Immature natural killer cell (primary cell): Measurements from ENCODE around the gene RSPRY1. TPM values are rescaled to one million over a fixed set of nuclear protein-coding genes. Genes with fewer than 3 reads are reported as not detected.
A peak's percentile ranks its signal among the peaks of the same experiment; 100 is the strongest.

ENCODE experiments used
- DNase-seq, 3 donors: peaks; one replicate each; pipeline ENCODE4 v3.0.0; 2022; ENCODE audit warnings: mixed read lengths in 1 of 3
- H3K27ac Mint-ChIP-seq, 6 donors: one replicate each; pipeline ENCODE4 v1.8.0; 2020; ENCODE audit warnings: mixed read lengths in 6 of 6, mild to moderate bottlenecking in 5 of 6, inconsistent platforms in 4 of 6, moderate library complexity in 3 of 6
- H3K27me3 Mint-ChIP-seq, 3 donors: one replicate each; pipeline ENCODE4 v1.8.0; 2020 to 2021; ENCODE audit warnings: low read depth in 3 of 3, mild to moderate bottlenecking in 3 of 3, mixed read lengths in 3 of 3, moderate library complexity in 3 of 3, inconsistent platforms in 1 of 3
- H3K36me3 Mint-ChIP-seq, 3 donors: one replicate each; pipeline ENCODE4 v1.8.0; 2020; ENCODE audit warnings: mixed read lengths in 3 of 3, inconsistent platforms in 2 of 3, mild to moderate bottlenecking in 2 of 3
- H3K4me1 Mint-ChIP-seq, 2 donors: one replicate each; pipeline ENCODE4 v1.8.0; 2020; ENCODE audit warnings: inconsistent platforms in 2 of 2, mild to moderate bottlenecking in 2 of 2, mixed read lengths in 2 of 2, moderate library complexity in 1 of 2
- H3K4me3 Mint-ChIP-seq, 5 donors: one replicate each; pipeline ENCODE4 v1.8.0; 2020; ENCODE audit warnings: mild to moderate bottlenecking in 5 of 5, mixed read lengths in 5 of 5, inconsistent platforms in 3 of 5, moderate library complexity in 3 of 5
- H3K9me3 Mint-ChIP-seq, 6 donors: one replicate each; pipeline ENCODE4 v1.8.0; 2020; ENCODE audit warnings: mild to moderate bottlenecking in 6 of 6, mixed read lengths in 6 of 6, inconsistent platforms in 4 of 6, moderate library complexity in 3 of 6
- polyA plus RNA-seq, 3 donors: library from polyadenylated mRNA; unstranded; fragments of 300-500 nt; fragmentation: Illumina TruSeq; gene quantifications; one replicate each; pipeline ENCODE4 v1.2.3, GENCODE V29; 2021

RSPRY1 gene
- polyA plus RNA-seq, 3 donors from 2014 or later: 22.5 to 31.8 (median 24.7) TPM

DNA sequence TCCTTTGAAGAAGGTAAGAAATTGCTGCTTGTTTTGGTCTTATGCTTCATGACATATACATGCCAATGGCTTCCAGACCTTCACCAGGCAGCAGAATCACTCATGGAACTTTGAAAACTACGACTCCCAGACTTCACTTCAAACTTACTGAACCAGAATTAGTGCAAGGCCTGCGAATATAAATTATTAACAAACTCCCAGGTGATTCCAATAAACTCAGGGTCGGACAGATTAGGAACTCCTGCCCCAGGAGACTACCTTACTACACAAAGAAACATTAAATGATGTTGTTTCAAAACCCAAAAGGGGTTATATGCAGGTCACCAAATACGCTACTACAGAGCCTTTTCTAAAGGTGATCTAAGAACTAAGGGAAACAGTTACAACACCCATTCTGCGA lies 20.6 kb upstream of the RSPRY1 start:
- Mint-ChIP-seq H3K36me3 (peaks cover 17 to 40% (median 18%) of the 10 kb centered on the region in 3 donors), H3K27ac (no peak overlapping the region), H3K9me3 (no peaks in the 10 kb centered on the region), H3K4me1 (peaks cover 2 to 6% of the 10 kb centered on the region in 2 donors), H3K4me3 (no peak overlapping the region), H3K27me3 (no peaks in the 10 kb centered on the region)
- no peak for DNase-seq

DNA sequence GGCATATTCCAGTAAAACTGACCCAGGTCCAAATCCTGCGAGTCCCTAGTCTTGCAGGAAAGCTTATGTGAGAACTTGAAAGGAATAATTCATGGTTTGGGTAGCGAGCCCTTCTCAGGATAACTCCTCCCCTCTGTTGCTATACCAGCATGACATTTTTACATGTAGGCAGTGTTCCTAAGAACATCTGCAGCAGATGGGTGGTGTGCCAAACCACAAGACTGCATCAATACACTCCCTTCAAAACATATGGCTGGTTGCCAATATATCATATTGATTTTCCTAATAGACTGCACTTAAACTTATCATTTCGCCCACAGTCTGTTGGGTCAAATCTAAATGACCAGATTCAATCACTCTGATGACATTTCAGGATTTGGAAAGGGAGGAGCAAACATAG lies 20.2 kb upstream of the RSPRY1 start:
- no peak overlapping the region for H3K27ac Mint-ChIP-seq
- H3K4me3 Mint-ChIP-seq: no peak overlapping the region
- H3K9me3 Mint-ChIP-seq: no peaks in the 10 kb centered on the region
- H3K4me1 Mint-ChIP-seq: peaks cover 2 to 6% of the 10 kb centered on the region in 2 donors
- no peaks in the 10 kb centered on the region for H3K27me3 Mint-ChIP-seq
- peaks cover 14 to 38% (median 16%) of the 10 kb centered on the region in 3 donors for H3K36me3 Mint-ChIP-seq
- no peak for DNase-seq

DNA sequence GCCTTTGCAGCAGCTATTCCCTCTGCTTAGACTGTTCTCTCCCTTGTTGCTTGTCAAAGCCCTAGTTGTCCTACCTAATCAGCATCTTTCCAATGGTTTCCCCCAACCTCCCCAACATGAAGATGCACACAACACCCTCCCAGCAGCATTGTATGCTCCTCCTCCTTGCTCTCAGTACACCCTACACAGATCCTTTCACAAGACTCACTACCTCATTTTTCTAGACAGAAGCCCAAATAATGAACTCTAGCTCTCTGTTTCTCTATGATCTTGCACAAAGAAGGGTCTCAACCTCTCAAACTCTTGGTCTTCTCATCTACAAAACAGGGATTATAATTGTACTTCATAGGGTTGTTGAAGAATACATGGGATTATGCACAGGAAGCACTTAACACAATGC lies 19.7 kb upstream of the RSPRY1 start:
- Mint-ChIP-seq H3K4me1 (peaks cover 2 to 6% of the 10 kb centered on the region in 2 donors), H3K9me3 (no peaks in the 10 kb centered on the region), H3K27me3 (no peaks in the 10 kb centered on the region), H3K27ac (peak overlapping the region in 1 of 6 donors; percentile 41), H3K36me3 (peaks cover 19 to 41% (median 21%) of the 10 kb centered on the region in 3 donors), H3K4me3 (no peak overlapping the region)
- DNase-seq: no peak

DNA sequence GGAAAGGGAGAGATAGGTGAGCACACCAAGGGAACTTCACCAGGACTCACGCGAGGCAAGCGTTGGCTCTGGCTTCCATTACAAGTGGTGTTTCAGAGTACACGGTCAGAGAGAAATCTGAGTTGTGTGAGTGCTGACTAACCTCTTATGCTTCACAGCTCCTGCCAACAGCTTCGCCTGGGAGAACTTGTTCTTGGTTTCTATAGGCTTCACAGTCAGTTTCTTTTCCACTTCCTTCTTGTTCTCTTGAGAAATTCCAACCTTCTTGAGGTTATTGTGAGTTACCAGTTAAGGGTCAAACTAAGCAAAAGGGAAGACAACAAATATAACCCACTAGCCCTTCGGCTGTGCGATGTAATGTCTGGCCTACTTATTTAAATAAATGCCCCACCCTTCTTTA lies 19.2 kb upstream of the RSPRY1 start:
- Mint-ChIP-seq H3K4me3 (no peak overlapping the region), H3K27me3 (no peaks in the 10 kb centered on the region), H3K27ac (no peak overlapping the region), H3K36me3 (peaks cover 22 to 46% (median 23%) of the 10 kb centered on the region in 3 donors), H3K9me3 (no peaks in the 10 kb centered on the region), H3K4me1 (peaks cover 2 to 6% of the 10 kb centered on the region in 2 donors)
- no peak for DNase-seq

DNA sequence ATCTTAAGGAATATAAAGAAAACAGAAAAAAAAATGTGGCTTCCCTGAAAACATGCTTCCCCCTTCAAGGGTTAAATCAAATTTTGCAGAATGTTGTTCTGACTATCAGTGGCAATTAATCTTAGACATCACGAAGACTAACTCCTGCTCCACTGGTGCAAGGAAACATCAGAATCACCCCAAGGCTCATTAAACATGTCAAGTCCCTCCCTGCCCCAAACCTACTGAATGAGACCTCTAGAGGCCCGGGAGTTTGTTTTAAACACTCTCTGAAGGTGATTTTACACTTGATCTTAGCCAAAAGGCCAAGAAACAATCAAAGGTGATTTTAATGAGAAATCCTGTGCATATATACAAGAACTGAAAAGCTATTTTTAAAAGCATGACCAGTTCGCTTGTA lies 18.6 kb upstream of the RSPRY1 start:
- Mint-ChIP-seq H3K27me3 (no peaks in the 10 kb centered on the region), H3K27ac (no peak overlapping the region), H3K4me3 (no peak overlapping the region), H3K9me3 (no peaks in the 10 kb centered on the region), H3K4me1 (peaks cover 2 to 6% of the 10 kb centered on the region in 2 donors), H3K36me3 (peaks cover 28 to 50% (median 29%) of the 10 kb centered on the region in 3 donors)
- no peak for DNase-seq

DNA sequence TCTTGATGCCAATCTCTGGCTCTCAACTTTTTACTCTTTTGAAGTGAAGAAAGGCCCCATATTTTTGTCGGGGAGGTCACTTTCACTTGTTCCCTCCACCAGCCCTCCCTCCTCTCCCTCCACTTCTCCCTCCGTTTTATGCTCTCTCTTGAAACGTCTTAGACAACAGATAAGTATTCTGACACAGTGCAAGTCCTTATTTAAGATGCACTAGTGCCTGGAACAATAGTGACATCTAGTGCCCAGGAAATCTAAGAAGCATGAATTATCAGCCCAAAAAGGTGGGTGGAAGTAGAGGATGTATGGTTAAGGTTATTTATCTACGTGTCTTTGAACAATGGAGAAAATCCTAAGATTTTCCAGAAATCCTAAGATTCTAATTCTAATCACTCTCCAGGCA lies 18.2 kb upstream of the RSPRY1 start:
- Mint-ChIP-seq H3K27ac (no peak overlapping the region), H3K4me1 (peaks cover 2 to 6% of the 10 kb centered on the region in 2 donors), H3K4me3 (no peak overlapping the region), H3K36me3 (peaks cover 29 to 50% (median 29%) of the 10 kb centered on the region in 3 donors), H3K27me3 (no peaks in the 10 kb centered on the region), H3K9me3 (no peaks in the 10 kb centered on the region)
- peak; percentile 33 to 58 (median 44) for DNase-seq

DNA sequence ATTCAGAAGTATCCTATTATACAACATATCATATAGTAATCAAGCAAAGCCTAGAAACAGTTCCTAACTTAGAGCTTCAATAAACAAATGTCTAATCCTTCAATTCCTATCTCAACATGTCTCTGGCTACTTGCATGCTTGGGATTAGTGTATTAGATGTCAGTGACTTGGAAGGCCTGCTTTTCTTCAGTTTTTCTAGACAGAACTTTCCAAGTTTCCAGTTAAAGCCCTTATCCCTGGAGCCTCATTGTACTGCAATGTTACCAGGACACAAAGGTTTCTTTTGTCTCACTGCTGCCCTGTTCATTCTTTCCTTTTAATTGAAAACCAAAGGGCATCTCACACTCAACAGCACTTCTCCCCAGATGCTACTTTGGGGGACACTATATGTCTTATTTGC lies 16.8 kb upstream of the RSPRY1 start:
- Mint-ChIP-seq H3K27me3 (no peaks in the 10 kb centered on the region), H3K4me1 (peaks cover 4 to 6% of the 10 kb centered on the region in 2 donors), H3K27ac (no peak overlapping the region), H3K4me3 (no peak overlapping the region), H3K36me3 (peaks cover 29 to 47% (median 30%) of the 10 kb centered on the region in 3 donors), H3K9me3 (no peaks in the 10 kb centered on the region)
- no peak for DNase-seq

DNA sequence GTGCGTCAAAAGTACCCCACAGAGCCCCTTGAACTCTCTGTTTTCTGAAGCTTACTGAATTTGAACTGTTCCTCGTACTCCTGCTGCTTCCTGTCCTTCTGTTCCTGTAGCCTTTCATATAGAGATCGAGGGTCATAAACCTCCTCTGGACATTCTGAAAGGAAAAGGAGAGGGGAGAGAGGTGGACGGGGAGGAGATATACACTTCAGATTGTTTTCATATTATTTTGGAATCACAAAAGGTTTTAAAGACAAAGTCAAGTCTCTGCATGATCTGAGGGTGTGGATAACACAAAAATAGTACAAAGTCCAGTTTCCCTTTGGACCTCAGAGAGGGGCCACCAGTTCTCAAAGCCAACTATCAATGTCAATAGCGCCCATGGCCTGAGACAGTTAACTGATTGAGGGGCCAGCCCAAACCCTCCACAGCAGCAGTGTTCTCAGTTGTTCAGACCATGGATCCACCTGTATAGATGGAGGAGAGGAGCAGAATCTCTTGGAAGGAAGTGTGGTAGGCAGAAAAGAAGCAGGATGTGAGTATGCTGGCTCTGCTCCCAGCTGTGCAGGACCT lies 13.3 kb upstream of the RSPRY1 start:
- H3K4me1 Mint-ChIP-seq: peaks cover 4% of the 10 kb centered on the region in 2 donors
- peak overlapping the region in 3 of 6 donors; percentile 7 to 38 (median 37) for H3K27ac Mint-ChIP-seq
- no peaks in the 10 kb centered on the region for H3K9me3 Mint-ChIP-seq
- no peak for DNase-seq
- H3K27me3 Mint-ChIP-seq: no peaks in the 10 kb centered on the region
- H3K36me3 Mint-ChIP-seq: peaks cover 17 to 37% (median 22%) of the 10 kb centered on the region in 3 donors
- H3K4me3 Mint-ChIP-seq: no peak overlapping the region

DNA sequence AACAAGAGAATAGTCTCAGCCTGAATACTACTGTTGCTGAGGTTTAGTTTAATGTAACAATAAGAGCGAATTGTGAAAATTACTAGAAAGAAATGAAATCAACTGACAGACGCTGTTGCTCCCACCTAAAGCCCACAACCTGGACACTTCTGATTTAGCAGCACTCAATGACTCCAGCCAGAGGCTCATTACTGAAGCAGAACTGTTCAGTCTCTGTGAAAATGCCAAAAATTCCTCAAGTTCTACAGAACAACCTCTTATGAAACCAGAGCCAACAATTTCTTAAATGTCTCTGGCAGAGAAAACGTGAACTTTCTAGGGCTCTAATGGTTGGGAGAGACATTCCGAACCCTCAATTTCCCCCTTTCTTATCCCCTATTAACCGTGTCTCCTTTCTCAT lies 10.2 kb upstream of the RSPRY1 start:
- H3K36me3 Mint-ChIP-seq: peaks cover 17 to 22% (median 22%) of the 10 kb centered on the region in 3 donors
- H3K4me3 Mint-ChIP-seq: no peak overlapping the region

DNA sequence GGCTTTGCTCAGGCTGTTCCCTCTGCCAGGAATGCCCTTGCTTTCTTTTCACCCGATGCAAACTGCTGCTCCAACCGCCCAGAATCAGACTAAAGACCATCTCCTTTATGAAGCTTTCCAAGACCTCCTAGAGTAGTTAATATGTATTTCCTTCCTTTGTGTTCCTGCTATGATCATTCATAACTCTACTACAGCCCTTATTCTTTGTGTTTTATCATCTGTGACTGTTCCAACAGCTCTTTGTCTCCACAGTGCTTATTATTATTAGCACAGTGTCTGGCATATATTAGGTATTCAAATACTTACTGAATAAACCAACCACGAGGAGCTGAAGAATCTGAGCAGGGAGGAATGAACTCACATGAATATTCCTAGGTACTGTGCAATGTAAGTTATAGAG lies 7.9 kb upstream of the RSPRY1 start:
- Mint-ChIP-seq H3K9me3 (no peaks in the 10 kb centered on the region), H3K27me3 (peaks cover 0 to 2% (median 0%) of the 10 kb centered on the region in 3 donors), H3K4me1 (peaks cover 8 to 15% of the 10 kb centered on the region in 2 donors), H3K36me3 (peaks cover 3 to 7% (median 4%) of the 10 kb centered on the region in 3 donors), H3K27ac (peak overlapping the region in 1 of 6 donors; percentile 39), H3K4me3 (no peak overlapping the region)
- DNase-seq: no peak

More for the DNA sequence above, 10.2 kb upstream of the RSPRY1 start:
- Mint-ChIP-seq H3K27ac (no peak overlapping the region), H3K4me1 (peaks cover 2 to 4% of the 10 kb centered on the region in 2 donors), H3K9me3 (no peaks in the 10 kb centered on the region), H3K27me3 (no peaks in the 10 kb centered on the region)
- no peak for DNase-seq

DNA sequence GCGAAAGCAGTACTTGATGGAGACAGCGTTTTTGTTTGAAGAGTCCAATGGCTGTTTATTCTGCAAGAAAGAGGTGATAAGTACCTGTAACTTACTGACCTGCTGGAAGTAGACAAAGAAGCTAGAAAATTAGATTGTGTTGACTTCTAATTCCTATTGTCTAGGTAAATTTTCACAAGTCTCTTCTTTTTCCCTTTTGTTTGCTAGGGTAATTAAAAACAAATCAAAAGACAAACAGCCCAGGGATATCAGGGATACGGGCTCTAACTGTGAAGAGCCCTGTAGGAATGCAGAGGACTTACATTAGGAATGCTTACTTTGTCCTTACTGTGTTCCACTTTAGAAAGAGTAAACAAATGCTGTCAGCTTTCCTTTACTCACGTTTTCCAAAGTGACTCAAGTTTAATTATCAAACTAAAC lies 7.3 kb upstream of the RSPRY1 start:
- Mint-ChIP-seq H3K9me3 (no peaks in the 10 kb centered on the region), H3K27ac (no peak overlapping the region), H3K4me3 (no peak overlapping the region), H3K4me1 (peaks cover 8 to 19% of the 10 kb centered on the region in 2 donors), H3K36me3 (peaks cover under 1 to 3% (median 3%) of the 10 kb centered on the region in 3 donors), H3K27me3 (peaks cover 0 to 2% (median 0%) of the 10 kb centered on the region in 3 donors)
- no peak for DNase-seq

DNA sequence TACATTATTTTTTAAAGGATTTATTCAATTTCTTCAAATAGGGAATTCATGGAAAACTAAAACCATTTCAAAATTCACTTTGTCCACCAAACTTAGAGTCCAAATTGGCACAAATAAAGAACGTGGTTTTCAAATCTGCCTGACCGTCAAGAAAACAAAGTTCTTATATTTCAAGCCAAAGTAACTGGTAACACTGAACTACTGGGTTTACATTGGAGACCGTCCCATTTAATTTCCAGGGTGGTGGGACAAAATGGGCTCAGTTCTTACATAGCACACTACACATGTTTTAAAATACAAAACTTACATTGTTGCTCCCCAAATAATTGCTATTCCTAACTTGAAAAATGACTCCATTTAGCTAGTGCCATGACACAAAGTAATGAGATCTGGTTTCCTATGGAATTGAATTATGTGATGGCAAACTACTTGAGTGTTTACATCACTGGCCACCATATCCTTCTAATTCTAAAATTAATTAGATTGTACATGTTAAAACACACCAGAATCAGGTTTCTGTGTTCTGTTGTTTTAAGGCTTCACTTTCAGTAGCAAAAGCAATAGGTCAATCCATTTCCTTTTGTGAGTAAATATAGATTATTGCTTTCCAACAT lies 6.8 kb upstream of the RSPRY1 start:
- Mint-ChIP-seq H3K9me3 (no peaks in the 10 kb centered on the region), H3K27ac (no peak overlapping the region), H3K4me3 (no peak overlapping the region), H3K36me3 (peaks cover 0 to 3% (median 2%) of the 10 kb centered on the region in 3 donors), H3K27me3 (peaks cover 0 to 2% (median 0%) of the 10 kb centered on the region in 3 donors), H3K4me1 (peaks cover 14 to 24% of the 10 kb centered on the region in 2 donors)
- DNase-seq: no peak

DNA sequence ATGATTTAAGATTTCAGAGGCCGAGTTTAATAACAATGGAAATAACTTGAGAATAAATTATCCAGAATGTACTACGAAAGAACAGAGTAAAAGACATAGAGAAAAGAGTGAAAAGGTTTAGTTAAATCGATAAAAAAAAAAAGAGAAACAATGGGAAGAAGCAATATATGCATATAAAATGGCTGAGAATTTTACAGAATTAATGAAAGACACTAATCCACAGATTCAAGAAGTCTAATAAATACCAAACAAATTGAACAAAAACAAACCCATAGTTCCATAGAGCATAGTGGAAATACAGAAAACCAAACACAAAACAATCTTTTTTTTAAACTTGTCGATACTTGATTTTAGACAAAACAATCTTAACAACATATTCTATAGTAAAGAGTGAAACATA lies 2.0 kb upstream of the RSPRY1 start:
- Mint-ChIP-seq H3K4me3 (peak overlapping the region; percentile 31 to 100 (median 99)), H3K36me3 (no peaks in the 10 kb centered on the region), H3K27ac (peak overlapping the region in 4 of 6 donors; percentile 15 to 80 (median 66)), H3K9me3 (no peaks in the 10 kb centered on the region), H3K4me1 (peaks cover 52 to 68% of the 10 kb centered on the region in 2 donors), H3K27me3 (peaks cover 4 to 15% (median 13%) of the 10 kb centered on the region in 3 donors)
- no peak for DNase-seq

DNA sequence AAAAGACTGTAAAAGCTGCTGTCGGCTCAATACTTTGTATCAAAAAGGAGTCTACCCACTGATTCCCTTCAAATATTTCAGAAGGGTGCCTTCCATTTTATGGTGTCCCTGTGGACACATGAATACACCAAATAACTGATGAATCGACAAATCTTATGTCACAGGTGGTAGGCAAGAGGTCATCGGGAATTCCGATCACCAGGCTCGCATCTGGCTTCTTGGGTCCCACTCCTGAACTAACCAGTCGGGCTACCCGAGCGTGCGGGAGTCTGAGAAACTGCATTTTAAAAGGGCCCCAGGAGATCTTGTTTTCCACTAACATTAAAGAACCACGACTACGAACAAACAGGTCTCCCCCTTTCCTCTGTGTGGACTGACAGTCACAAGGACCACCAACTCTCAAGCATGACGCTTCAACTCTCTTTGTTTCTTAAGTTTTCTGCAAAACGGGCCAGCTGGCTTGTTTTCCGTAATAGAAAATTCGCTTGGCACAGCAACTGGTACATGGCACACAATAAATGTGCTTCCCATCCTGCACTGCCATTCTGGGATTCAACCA lies 1.2 kb upstream of the RSPRY1 start:
- peak overlapping the region; percentile 94 to 98 (median 97) for H3K27ac Mint-ChIP-seq
- H3K36me3 Mint-ChIP-seq: no peaks in the 10 kb centered on the region
- peak overlapping the region; percentile 96 to 100 (median 99) for H3K4me3 Mint-ChIP-seq
- peaks cover 54 to 68% of the 10 kb centered on the region in 2 donors for H3K4me1 Mint-ChIP-seq
- peaks cover 4 to 15% (median 13%) of the 10 kb centered on the region in 3 donors for H3K27me3 Mint-ChIP-seq
- H3K9me3 Mint-ChIP-seq: no peaks in the 10 kb centered on the region
- DNase-seq: no peak
